ENCODE data around the gene MEF2C. TPM values are rescaled to one million over a fixed set of nuclear protein-coding genes. Genes with fewer than 3 reads are reported as not detected.

Gene MEF2C
- total RNA-seq, 1 donor from 2014 or later: 0.33 TPM

- intact Hi-C loops (cut with micrococcal nuclease): loop anchor here (5.0 kb wide), 1 partner anchor 573 kb away; no protein-coding TSS in a partner anchor
- no peak overlapping the region for H3K4me3 Mint-ChIP-seq
- H3K27me3 Mint-ChIP-seq: peaks cover 16% of the 10 kb centered on the region
- no peaks in the 10 kb centered on the region for H3K36me3 Mint-ChIP-seq (ENCODE audit: low read depth)
- peaks cover 34% of the 10 kb centered on the region for H3K4me1 Mint-ChIP-seq
- no peak overlapping the region for H3K27ac Mint-ChIP-seq
- no peaks in the 10 kb centered on the region for H3K9me3 Mint-ChIP-seq
- no peak for DNase-seq
These were observed 57.2 kb downstream of the MEF2C start for GRCh38 chr5:88825584-88826315.

- peaks cover 16% of the 10 kb centered on the region for H3K27me3 Mint-ChIP-seq
- no peaks in the 10 kb centered on the region for H3K9me3 Mint-ChIP-seq
- H3K36me3 Mint-ChIP-seq (ENCODE audit: low read depth): no peaks in the 10 kb centered on the region
- no peak overlapping the region for H3K4me3 Mint-ChIP-seq
- no peak overlapping the region for H3K27ac Mint-ChIP-seq
- DNase-seq: no peak
- peaks cover 30% of the 10 kb centered on the region for H3K4me1 Mint-ChIP-seq
- intact Hi-C loops (cut with micrococcal nuclease): loop anchor here (5.0 kb wide), 1 partner anchor 573 kb away; no protein-coding TSS in a partner anchor
These were observed 57.9 kb downstream of the MEF2C start for GRCh38 chr5:88824892-88825583.

- Mint-ChIP-seq H3K36me3 (ENCODE audit: low read depth) (no peaks in the 10 kb centered on the region), H3K4me1 (peaks cover 25% of the 10 kb centered on the region), H3K27me3 (peaks cover 18% of the 10 kb centered on the region), H3K27ac (no peak overlapping the region), H3K9me3 (no peaks in the 10 kb centered on the region), H3K4me3 (no peak overlapping the region)
- DNase-seq: no peak
- intact Hi-C loops (cut with micrococcal nuclease): no loop called here
These were observed 58.8 kb downstream of the MEF2C start for GRCh38 chr5:88824141-88824540.

- no peak for DNase-seq
- Mint-ChIP-seq H3K27ac (no peak overlapping the region), H3K9me3 (no peaks in the 10 kb centered on the region), H3K4me1 (peaks cover 19% of the 10 kb centered on the region), H3K4me3 (no peak overlapping the region), H3K27me3 (peaks cover 23% of the 10 kb centered on the region), H3K36me3 (ENCODE audit: low read depth) (no peaks in the 10 kb centered on the region)
- intact Hi-C loops (cut with micrococcal nuclease): no loop called here
These were observed 59.8 kb downstream of the MEF2C start for GRCh38 chr5:88823201-88823600.

GRCh38 chr5:88821161-88821560, 61.8 kb downstream of the MEF2C start:
- no peaks in the 10 kb centered on the region for H3K36me3 Mint-ChIP-seq (ENCODE audit: low read depth)
- H3K27ac Mint-ChIP-seq: no peak overlapping the region
- H3K27me3 Mint-ChIP-seq: peaks cover 25% of the 10 kb centered on the region
- intact Hi-C loops (cut with micrococcal nuclease): no loop called here
- peaks cover 3% of the 10 kb centered on the region for H3K4me1 Mint-ChIP-seq
- H3K4me3 Mint-ChIP-seq: no peak overlapping the region
- DNase-seq: no peak
- H3K9me3 Mint-ChIP-seq: no peaks in the 10 kb centered on the region

- no peak overlapping the region for H3K4me3 Mint-ChIP-seq
- H3K36me3 Mint-ChIP-seq (ENCODE audit: low read depth): no peaks in the 10 kb centered on the region
- no peaks in the 10 kb centered on the region for H3K4me1 Mint-ChIP-seq
- intact Hi-C loops (cut with micrococcal nuclease): no loop called here
- no peaks in the 10 kb centered on the region for H3K9me3 Mint-ChIP-seq
- H3K27me3 Mint-ChIP-seq: peaks cover 23% of the 10 kb centered on the region
- H3K27ac Mint-ChIP-seq: no peak overlapping the region
- DNase-seq: no peak
These were observed 62.4 kb downstream of the MEF2C start for GRCh38 chr5:88820581-88820980.

GRCh38 chr5:88819301-88819999, 63.5 kb downstream of the MEF2C start:
- intact Hi-C loops (cut with micrococcal nuclease): no loop called here
- H3K4me1 Mint-ChIP-seq: no peaks in the 10 kb centered on the region
- no peak overlapping the region for H3K27ac Mint-ChIP-seq
- no peak for DNase-seq
- peaks cover 20% of the 10 kb centered on the region for H3K27me3 Mint-ChIP-seq
- no peaks in the 10 kb centered on the region for H3K9me3 Mint-ChIP-seq
- no peaks in the 10 kb centered on the region for H3K36me3 Mint-ChIP-seq (ENCODE audit: low read depth)
- H3K4me3 Mint-ChIP-seq: no peak overlapping the region

GRCh38 chr5:88818296-88818695, 64.7 kb downstream of the MEF2C start:
- Mint-ChIP-seq H3K27ac (no peak overlapping the region), H3K36me3 (ENCODE audit: low read depth) (no peaks in the 10 kb centered on the region), H3K9me3 (no peaks in the 10 kb centered on the region), H3K4me3 (no peak overlapping the region), H3K27me3 (peaks cover 17% of the 10 kb centered on the region), H3K4me1 (no peaks in the 10 kb centered on the region)
- intact Hi-C loops (cut with micrococcal nuclease): no loop called here
- no peak for DNase-seq

GRCh38 chr5:88816195-88816594, 66.8 kb downstream of the MEF2C start:
- DNase-seq: no peak
- no peaks in the 10 kb centered on the region for H3K4me1 Mint-ChIP-seq
- H3K9me3 Mint-ChIP-seq: no peaks in the 10 kb centered on the region
- no peak overlapping the region for H3K27ac Mint-ChIP-seq
- H3K27me3 Mint-ChIP-seq: peaks cover 14% of the 10 kb centered on the region
- H3K4me3 Mint-ChIP-seq: no peak overlapping the region
- H3K36me3 Mint-ChIP-seq (ENCODE audit: low read depth): no peaks in the 10 kb centered on the region
- intact Hi-C loops (cut with micrococcal nuclease): no loop called here

- H3K27ac Mint-ChIP-seq: no peak overlapping the region
- no peaks in the 10 kb centered on the region for H3K36me3 Mint-ChIP-seq (ENCODE audit: low read depth)
- DNase-seq: no peak
- no peaks in the 10 kb centered on the region for H3K4me1 Mint-ChIP-seq
- H3K27me3 Mint-ChIP-seq: peaks cover 14% of the 10 kb centered on the region
- intact Hi-C loops (cut with micrococcal nuclease): no loop called here
- no peak overlapping the region for H3K4me3 Mint-ChIP-seq
- H3K9me3 Mint-ChIP-seq: no peaks in the 10 kb centered on the region
These were observed 67.8 kb downstream of the MEF2C start for GRCh38 chr5:88815050-88815789.

- peaks cover 13% of the 10 kb centered on the region for H3K27me3 Mint-ChIP-seq
- DNase-seq: no peak
- H3K4me1 Mint-ChIP-seq: no peaks in the 10 kb centered on the region
- H3K4me3 Mint-ChIP-seq: no peak overlapping the region
- intact Hi-C loops (cut with micrococcal nuclease): no loop called here
- H3K36me3 Mint-ChIP-seq (ENCODE audit: low read depth): no peaks in the 10 kb centered on the region
- no peaks in the 10 kb centered on the region for H3K9me3 Mint-ChIP-seq
- no peak overlapping the region for H3K27ac Mint-ChIP-seq
These were observed 69.0 kb downstream of the MEF2C start for GRCh38 chr5:88813805-88814575.

GRCh38 chr5:88813244-88813643, 69.7 kb downstream of the MEF2C start:
- peaks cover 9% of the 10 kb centered on the region for H3K27me3 Mint-ChIP-seq
- H3K27ac Mint-ChIP-seq: no peak overlapping the region
- intact Hi-C loops (cut with micrococcal nuclease): no loop called here
- H3K4me3 Mint-ChIP-seq: no peak overlapping the region
- H3K36me3 Mint-ChIP-seq (ENCODE audit: low read depth): no peaks in the 10 kb centered on the region
- H3K4me1 Mint-ChIP-seq: no peaks in the 10 kb centered on the region
- H3K9me3 Mint-ChIP-seq: no peaks in the 10 kb centered on the region
- no peak for DNase-seq

GRCh38 chr5:88808153-88808552, 74.8 kb downstream of the MEF2C start:
- no peaks in the 10 kb centered on the region for H3K9me3 Mint-ChIP-seq
- peaks cover 5% of the 10 kb centered on the region for H3K27me3 Mint-ChIP-seq
- no peak overlapping the region for H3K27ac Mint-ChIP-seq
- H3K4me1 Mint-ChIP-seq: no peaks in the 10 kb centered on the region
- H3K36me3 Mint-ChIP-seq (ENCODE audit: low read depth): no peaks in the 10 kb centered on the region
- no peak for DNase-seq
- no peak overlapping the region for H3K4me3 Mint-ChIP-seq
- intact Hi-C loops (cut with micrococcal nuclease): no loop called here

All from activated CD4-positive, alpha-beta T cell treated with anti-CD3 and anti-CD28 coated beads, Interleukin-2, amount 10 ng/mL, durations not matched to agents 24 days and 14 days (primary cell).